GM06990 (cell line): Measurements from ENCODE around the gene CHN2.

Source experiments
- DNase-seq: peaks from one replicate; pipeline ENCODE4 v3.0.0-alpha.2; 2011; ENCODE audit not compliant: insufficient read length; ENCODE audit errors: extremely low read depth
- H3K27me3 ChIP-seq: replicated peaks from 2 replicates; pipeline ENCODE4 v1.6.0; 2011; ENCODE audit warnings: low read length; ENCODE audit not compliant: control insufficient read depth, insufficient read depth
- H3K36me3 ChIP-seq: 2 replicates; pipeline ENCODE4 v1.5.1; 2011; ENCODE audit warnings: low read length; ENCODE audit not compliant: control insufficient read depth, insufficient read depth
- H3K4me3 ChIP-seq: replicated peaks from 2 replicates; pipeline ENCODE4 v1.5.1; 2011; ENCODE audit warnings: low read depth, mild to moderate bottlenecking, control low read depth, low read length
- CTCF ChIP-seq: IDR thresholded peaks from 2 replicates; pipeline ENCODE4 v1.5.1; 2011; ENCODE audit warnings: low read length, control low read depth, mild to moderate bottlenecking, inconsistent platforms; ENCODE audit not compliant: insufficient read depth, poor library complexity, severe bottlenecking

CHN2 gene

DNA sequence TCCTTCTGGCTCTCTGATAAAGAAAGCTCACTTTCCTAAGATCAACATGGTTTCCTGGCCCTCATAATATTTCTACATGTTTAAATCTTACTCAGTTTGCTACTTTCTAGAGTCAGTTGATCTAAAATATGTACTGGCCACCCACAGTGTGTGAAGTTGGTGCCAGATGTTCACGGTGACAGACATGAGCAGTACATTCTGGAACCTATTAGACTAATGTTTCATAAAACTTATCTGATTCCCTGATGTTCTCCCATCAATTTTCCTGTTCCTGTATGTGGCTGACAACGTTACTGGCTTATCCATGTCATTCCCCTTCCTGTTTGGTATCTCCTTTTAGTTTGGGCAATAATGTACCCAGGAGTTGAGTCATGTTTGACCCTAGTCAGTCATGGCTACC is 34.5 kb upstream of the CHN2 start:
- H3K36me3 ChIP-seq: no peaks in the 10 kb centered on the region
- no peak for TF ChIP-seq CTCF
- no peak overlapping the region for H3K4me3 ChIP-seq

GRCh38 chr7:29161231-29161630 is 33.3 kb upstream of the CHN2 start:
- no peaks in the 10 kb centered on the region; the same call in 1 of the 2 replicates for H3K27me3 ChIP-seq
- TF ChIP-seq CTCF: no peak
- H3K4me3 ChIP-seq: no peak overlapping the region
- no peaks in the 10 kb centered on the region for H3K36me3 ChIP-seq
- no peak for DNase-seq

More for the DNA sequence above, 34.5 kb upstream of the CHN2 start:
- DNase-seq: no peak
- H3K27me3 ChIP-seq: no peaks in the 10 kb centered on the region; the same call in 1 of the 2 replicates

GRCh38 chr7:29162577-29162976 is 32.0 kb upstream of the CHN2 start:
- DNase-seq: no peak
- TF ChIP-seq CTCF: no peak
- Histone ChIP-seq H3K36me3 (no peaks in the 10 kb centered on the region), H3K4me3 (no peak overlapping the region), H3K27me3 (no peaks in the 10 kb centered on the region; the same call in 1 of the 2 replicates)

DNA sequence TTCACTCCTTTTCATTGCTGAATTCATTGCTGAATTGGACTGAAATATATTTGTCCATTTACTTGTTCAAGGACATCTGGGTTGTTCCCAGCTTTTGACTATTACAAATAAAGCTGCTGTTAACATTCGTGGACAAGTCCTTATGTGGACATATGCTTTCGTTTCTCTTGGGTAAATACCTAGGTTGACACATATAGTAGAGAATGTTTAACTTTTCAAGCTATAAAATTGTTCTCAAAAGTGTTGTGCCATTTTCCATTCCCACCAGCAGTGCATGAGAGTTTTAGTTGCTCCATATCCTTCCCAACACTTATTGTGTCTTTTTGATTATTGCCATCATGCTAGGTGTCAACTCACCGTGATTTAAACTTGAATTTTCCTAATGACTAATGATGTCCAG is 30.7 kb upstream of the CHN2 start:
- H3K4me3 ChIP-seq: no peak overlapping the region
- no peaks in the 10 kb centered on the region for H3K36me3 ChIP-seq
- no peak for TF ChIP-seq CTCF
- no peak for DNase-seq
- no peaks in the 10 kb centered on the region; the same call in 1 of the 2 replicates for H3K27me3 ChIP-seq

DNA sequence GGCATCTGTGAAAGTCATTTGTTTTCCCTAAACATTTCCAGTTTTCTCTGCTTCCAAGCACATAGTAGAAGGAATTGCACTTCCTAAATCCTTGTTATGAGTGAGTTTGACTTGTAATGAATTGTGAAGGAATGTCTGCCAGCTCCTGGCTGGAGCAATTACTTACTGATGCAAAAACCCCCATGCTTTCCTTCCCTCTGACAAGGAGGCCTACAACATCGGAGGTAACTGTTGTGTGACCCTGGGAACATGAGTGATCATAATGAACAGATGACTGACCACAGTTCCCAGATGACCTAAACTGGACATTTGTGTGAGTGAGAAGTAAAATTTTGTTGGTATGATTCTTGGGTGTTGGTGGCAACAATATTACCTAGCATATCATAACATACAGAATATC is 26.9 kb upstream of the CHN2 start:
- no peaks in the 10 kb centered on the region for H3K36me3 ChIP-seq
- no peak for DNase-seq
- H3K27me3 ChIP-seq: no peaks in the 10 kb centered on the region
- TF ChIP-seq CTCF: no peak
- H3K4me3 ChIP-seq: no peak overlapping the region

GRCh38 chr7:29170781-29171180 is 23.8 kb upstream of the CHN2 start:
- no peak for TF ChIP-seq CTCF
- no peaks in the 10 kb centered on the region for H3K27me3 ChIP-seq
- no peak overlapping the region for H3K4me3 ChIP-seq
- no peaks in the 10 kb centered on the region for H3K36me3 ChIP-seq
- no peak for DNase-seq
